ENCODE results near the gene FGB.

The FGB gene

GRCh38 chr4:154617820-154618317 is 55.1 kb downstream of the FGB start:
- Histone ChIP-seq H4K20me1 (no peaks in the 10 kb centered on the region), H3K4me2 (no peak overlapping the region), H3K4me1 (peaks cover 9% of the 10 kb centered on the region; the same call in 1 of the 2 replicates), H3K9ac (no peak overlapping the region), H3K4me3 (no peak overlapping the region), H3K27me3 (no peaks in the 10 kb centered on the region), H3K36me3 (no peaks in the 10 kb centered on the region), H3K9me3 (no peaks in the 10 kb centered on the region), H3K27ac (no peak overlapping the region)
- no peak for TF ChIP-seq Cebpa-rat (IDR thresholded peaks at IDR 0.05)

- Histone ChIP-seq H3K9ac (no peak overlapping the region), H3K4me2 (no peak overlapping the region), H3K27ac (no peak overlapping the region), H3K36me3 (no peaks in the 10 kb centered on the region), H3K9me3 (no peaks in the 10 kb centered on the region), H4K20me1 (no peaks in the 10 kb centered on the region), H3K27me3 (no peaks in the 10 kb centered on the region), H3K4me3 (no peak overlapping the region), H3K4me1 (peaks cover 9% of the 10 kb centered on the region; the same call in 1 of the 2 replicates)
- no peak for TF ChIP-seq Cebpa-rat (IDR thresholded peaks at IDR 0.05)
Measured at GRCh38 chr4:154618708-154619315, 56.0 kb downstream of the FGB start.

- Histone ChIP-seq H3K9ac (no peak overlapping the region), H3K36me3 (no peaks in the 10 kb centered on the region), H3K9me3 (no peaks in the 10 kb centered on the region), H3K4me2 (no peak overlapping the region), H3K27ac (no peak overlapping the region), H3K4me1 (peaks cover 9% of the 10 kb centered on the region; the same call in 1 of the 2 replicates), H3K4me3 (no peak overlapping the region), H3K27me3 (no peaks in the 10 kb centered on the region), H4K20me1 (no peaks in the 10 kb centered on the region)
- TF ChIP-seq Cebpa-rat (IDR thresholded peaks at IDR 0.05): no peak
Measured at GRCh38 chr4:154620111-154620510, 57.3 kb downstream of the FGB start.

Data from BLaER1 (cell line).